HG02870 (cell line): ENCODE results near the gene HBA2.
"Not testable (repeated sequence)": the region's sequence is repeated elsewhere in the genome, so short reads cannot be mapped to it uniquely, and the experiment has no call there.

Experiments
- ATAC-seq: cut with Tn5 transposase; IDR thresholded peaks from one replicate; pipeline ENCODE4 v1.9.1; 2021; ENCODE audit warnings: mild to moderate bottlenecking, moderate library complexity; ENCODE audit not compliant: unreplicated experiment

Gene HBA2

GRCh38 chr16:154217-155030 is 18.3 kb upstream of the HBA2 start:
- no peak for ATAC-seq

GRCh38 chr16:155031-155398 is 17.7 kb upstream of the HBA2 start:
- ATAC-seq, result no peak

GRCh38 chr16:159136-159849 is 13.4 kb upstream of the HBA2 start:
- ATAC-seq, result no peak

GRCh38 chr16:160242-160641 is 12.4 kb upstream of the HBA2 start:
- ATAC-seq, result not testable (repeated sequence)

- no peak for ATAC-seq
These were observed 11.9 kb upstream of the HBA2 start for GRCh38 chr16:160691-161190.

- no peak for ATAC-seq
These were observed 10.2 kb upstream of the HBA2 start for GRCh38 chr16:162271-162991.

GRCh38 chr16:163139-163538 is 9.5 kb upstream of the HBA2 start:
- ATAC-seq, result not testable (repeated sequence)

- not testable (repeated sequence) for ATAC-seq
These were observed 9.0 kb upstream of the HBA2 start for GRCh38 chr16:163696-164095.

GRCh38 chr16:164134-164823 is 8.4 kb upstream of the HBA2 start:
- ATAC-seq, result not testable (repeated sequence)

GRCh38 chr16:164827-165538 is 7.7 kb upstream of the HBA2 start:
- ATAC-seq, result no peak

GRCh38 chr16:165539-166374 is 6.9 kb upstream of the HBA2 start, which contains the start of gene HBM:
Gene HBM, plus strand, starts transcription at chr16:165978. Its CDS starts 20 bp downstream, at chr16:165998.
- no peak for ATAC-seq

- no peak for ATAC-seq
These were observed 6.1 kb upstream of the HBA2 start for GRCh38 chr16:166375-167121.

- ATAC-seq, result no peak
These were observed 5.5 kb upstream of the HBA2 start for GRCh38 chr16:167122-167690.

- no peak for ATAC-seq
These were observed 4.3 kb upstream of the HBA2 start for GRCh38 chr16:168424-168823.

- no peak for ATAC-seq
These were observed 3.7 kb upstream of the HBA2 start for GRCh38 chr16:169014-169413.

GRCh38 chr16:170088-170507 is 2.6 kb upstream of the HBA2 start:
- not testable (repeated sequence) for ATAC-seq

- no peak for ATAC-seq
These were observed 1.9 kb upstream of the HBA2 start for GRCh38 chr16:170788-171187.

GRCh38 chr16:173211-173854 is 657 bp downstream of the HBA2 start:
- not testable (repeated sequence) for ATAC-seq
